Esophagus muscularis mucosa (tissue), 4 donors: Measurements from ENCODE around the gene NXN. TPM values are rescaled to one million over a fixed set of nuclear protein-coding genes. Genes with fewer than 3 reads are reported as not detected.
A peak's percentile ranks its signal among the peaks of the same experiment; 100 is the strongest.

Experiments
- DNase-seq: peaks from one replicate; pipeline ENCODE4 v3.0.0-alpha.2; 2017; ENCODE audit errors: extremely low spot score
- H3K27ac ChIP-seq, 4 donors: fragments of 200-600 bp; sonication (generic); replicated peaks in 1 of 4; 1 replicate in 3 of 4; 2 replicates in 1 of 4; pipeline ENCODE4 v1.5.1; 2016 to 2019; ENCODE audit warnings: mild to moderate bottlenecking in 1 of 4
- H3K27me3 ChIP-seq, 4 donors: fragments of 200-600 bp; sonication (generic); one replicate each; pipeline versions ENCODE4 v1.5.1 to v1.6.0; 2016 to 2019
- H3K36me3 ChIP-seq, 4 donors: fragments of 200-600 bp; sonication (generic); one replicate each; pipeline ENCODE4 v1.5.1; 2016 to 2019
- H3K4me1 ChIP-seq, 4 donors: fragments of 200-600 bp; sonication (generic); one replicate each; pipeline ENCODE4 v1.5.1; 2016 to 2019
- H3K4me3 ChIP-seq, 4 donors: fragments of 200-600 bp; sonication (generic); 1 replicate in 2 of 4; 2 replicates in 2 of 4; pipeline ENCODE4 v1.5.1; 2016 to 2019; ENCODE audit warnings: mild to moderate bottlenecking in 4 of 4, moderate library complexity in 1 of 4
- H3K9me3 ChIP-seq, 4 donors: fragments of 200-600 bp; sonication (generic); 1 replicate in 3 of 4; 2 replicates in 1 of 4; pipeline ENCODE4 v1.5.1; 2016 to 2019
- CTCF ChIP-seq, 3 experiments: fragments of 200-600 bp in 2 of 3; fragments of 450-650 bp in 1 of 3; sonication (generic) in 2 of 3; IDR thresholded peaks; one replicate each; pipeline ENCODE4 v1.5.1; 2017 to 2019; ENCODE audit warnings: antibody characterized with exemption in 3 of 3, mild to moderate bottlenecking in 2 of 3, moderate library complexity in 1 of 3
- EP300 ChIP-seq: sonication (generic); formaldehyde crosslinking; IDR thresholded peaks from one replicate; pipeline ENCODE4 v1.6.1; 2017; ENCODE audit warnings: antibody characterized with exemption
- POLR2A ChIP-seq: fragments of 450-650 bp; IDR thresholded peaks from one replicate; pipeline ENCODE4 v1.6.1; 2017; ENCODE audit warnings: antibody characterized with exemption, moderate library complexity, mild to moderate bottlenecking, low read depth
- POLR2AphosphoS5 ChIP-seq, 2 donors: sonication (generic); formaldehyde crosslinking; IDR thresholded peaks; one replicate each; pipeline ENCODE4 v1.6.1; 2017; ENCODE audit warnings: antibody characterized with exemption in 2 of 2
- WGBS: methylation state at CpG from one replicate; pipeline ENCODE4 v1.1.5; 2018; 5-methylcytosine and 5-hydroxymethylcytosine counted together
- intact Hi-C: fragments of 100-400 bp; cut with DNase I; formaldehyde crosslinking; loops from one replicate; pipeline ENCODE4 v1.15.1; 2023
- total RNA-seq, 4 donors: library from RNA; depleted of rRNA; stranded (reverse); fragments of >200 nt; gene quantifications; one replicate each; pipeline versions ENCODE4 v1.1.0 to v1.2.1, GENCODE V29; 2016

Gene NXN
- total RNA-seq, 4 donors from 2014 or later = 37.0 to 65.6 (median 49.8) TPM

GRCh38 chr17:901191-901950 lies 78.2 kb downstream of the NXN start:
- TF ChIP-seq POLR2AphosphoS5 (IDR thresholded peaks at IDR 0.05) (peak; percentile 73 to 82), POLR2A (no peak)
- Histone ChIP-seq H3K4me1 (peaks cover 24 to 78% (median 70%) of the 10 kb centered on the region in 4 donors), H3K27ac (peak overlapping the region; percentile 79 to 85 (median 82)), H3K4me3 (peak overlapping the region; percentile 2 to 26 (median 24)), H3K36me3 (no peaks in the 10 kb centered on the region), H3K9me3 (no peaks in the 10 kb centered on the region), H3K27me3 (no peaks in the 10 kb centered on the region)
- intact Hi-C loops = no loop called here
- DNase-seq = no peak
- WGBS = 39% methylated on average over 10 of the region's 18 CpGs

GRCh38 chr17:900336-900934 lies 79.1 kb downstream of the NXN start:
- H3K9me3 ChIP-seq = no peaks in the 10 kb centered on the region
- H3K27ac ChIP-seq = peak overlapping the region; percentile 79 to 85 (median 82)
- intact Hi-C loops = no loop called here
- TF ChIP-seq POLR2A = no peak
- TF ChIP-seq EP300 = no peak
- TF ChIP-seq POLR2AphosphoS5 (IDR thresholded peaks at IDR 0.05) = no peak
- no peak for TF ChIP-seq CTCF (IDR thresholded peaks at IDR 0.05)
- no peaks in the 10 kb centered on the region for H3K36me3 ChIP-seq
- H3K4me3 ChIP-seq = no peak overlapping the region
- DNase-seq = no peak
- no peaks in the 10 kb centered on the region for H3K27me3 ChIP-seq
- WGBS = 38% methylated on average over 5 of the region's 5 CpGs
- H3K4me1 ChIP-seq = peaks cover 24 to 80% (median 73%) of the 10 kb centered on the region in 4 donors

GRCh38 chr17:897970-898619 lies 81.5 kb downstream of the NXN start:
- WGBS = 85% methylated on average over 9 of the region's 10 CpGs

GRCh38 chr17:896953-897661 lies 82.5 kb downstream of the NXN start:
- no peak for DNase-seq
- Histone ChIP-seq H3K36me3 (no peaks in the 10 kb centered on the region), H3K9me3 (no peaks in the 10 kb centered on the region), H3K4me3 (peak overlapping the region; percentile 26 to 37 (median 30)), H3K27me3 (no peaks in the 10 kb centered on the region), H3K4me1 (peaks cover 21 to 64% (median 54%) of the 10 kb centered on the region in 4 donors), H3K27ac (peak overlapping the region; percentile 46 to 69 (median 55))
- intact Hi-C loops = no loop called here
- TF ChIP-seq CTCF (IDR thresholded peaks at IDR 0.05) (no peak), POLR2AphosphoS5 (IDR thresholded peaks at IDR 0.05) (peak; percentile 59 to 64), EP300 (peak; percentile 63), POLR2A (no peak)
- WGBS = 37% methylated on average over 17 of the region's 29 CpGs

More at GRCh38 chr17:897970-898619, 81.5 kb downstream of the NXN start:
- TF ChIP-seq POLR2A (no peak), CTCF (IDR thresholded peaks at IDR 0.05) (no peak), EP300 (no peak), POLR2AphosphoS5 (IDR thresholded peaks at IDR 0.05) (no peak)
- H3K9me3 ChIP-seq = no peaks in the 10 kb centered on the region
- H3K27ac ChIP-seq = no peak overlapping the region
- no peak for DNase-seq
- no peaks in the 10 kb centered on the region for H3K27me3 ChIP-seq
- peaks cover 24 to 60% (median 55%) of the 10 kb centered on the region in 4 donors for H3K4me1 ChIP-seq
- H3K4me3 ChIP-seq = no peak overlapping the region
- intact Hi-C loops = no loop called here
- no peaks in the 10 kb centered on the region for H3K36me3 ChIP-seq
